Subcutaneous adipose tissue (tissue), 4 donors: ENCODE results near the gene PPM1L. TPM values are rescaled to one million over a fixed set of nuclear protein-coding genes. Genes with fewer than 3 reads are reported as not detected.

Experiments used
- CTCF ChIP-seq: fragments of 450-650 bp; IDR thresholded peaks from one replicate; pipeline ENCODE4 v1.5.1; 2016; ENCODE audit warnings: low read depth, mild to moderate bottlenecking, control low read depth, antibody characterized with exemption, moderate library complexity
- total RNA-seq, 4 donors: library from RNA; depleted of rRNA; stranded (reverse); fragments of >200 nt; gene quantifications; one replicate each; pipeline ENCODE4 v1.1.0, GENCODE V29; 2016

PPM1L gene
- total RNA-seq, 4 donors from 2014 or later, result 41.1 to 101 (median 52.8) TPM

GRCh38 chr3:160906646-160907045 lies 150.6 kb downstream of the PPM1L start:
- no peak for TF ChIP-seq CTCF

GRCh38 chr3:160909917-160910316 lies 153.9 kb downstream of the PPM1L start:
- TF ChIP-seq CTCF, result no peak

- TF ChIP-seq CTCF, result no peak
Observed at GRCh38 chr3:160911411-160911810, 155.4 kb downstream of the PPM1L start.

- TF ChIP-seq CTCF, result no peak
Observed at GRCh38 chr3:160916472-160916871, 160.4 kb downstream of the PPM1L start.

- no peak for TF ChIP-seq CTCF
Observed at GRCh38 chr3:160919942-160920341, 163.9 kb downstream of the PPM1L start.

GRCh38 chr3:160921020-160921635 lies 165.1 kb downstream of the PPM1L start:
- no peak for TF ChIP-seq CTCF

GRCh38 chr3:160924776-160925175 lies 168.7 kb downstream of the PPM1L start:
- no peak for TF ChIP-seq CTCF
